Stomach (tissue), 4 donors: ENCODE data around the gene LHFPL4.

Source experiments
- EP300 ChIP-seq: sonication (generic); formaldehyde crosslinking; IDR thresholded peaks from one replicate; pipeline ENCODE4 v1.6.1; 2017; ENCODE audit warnings: antibody characterized with exemption
- POLR2A ChIP-seq, 4 donors: fragments of 450-650 bp; IDR thresholded peaks; one replicate each; pipeline ENCODE4 v1.6.1; 2016; ENCODE audit warnings: antibody characterized with exemption in 4 of 4, control low read depth in 2 of 4, mild to moderate bottlenecking in 1 of 4, moderate library complexity in 1 of 4
- POLR2AphosphoS5 ChIP-seq, 3 donors: sonication (generic); formaldehyde crosslinking; IDR thresholded peaks; one replicate each; pipeline ENCODE4 v1.6.1; 2016; ENCODE audit warnings: antibody characterized with exemption in 3 of 3
- TF ChIP-seq, protein P1 (sequence below), 7 experiments: fragments of 450-650 bp in 4 of 7; fragments of 200-600 bp in 3 of 7; sonication (generic) in 3 of 7; IDR thresholded peaks; one replicate each; pipeline ENCODE4 v1.5.1; 2016 to 2019; ENCODE audit warnings: antibody characterized with exemption in 7 of 7, control low read depth in 2 of 7, mild to moderate bottlenecking in 1 of 7

DNA sequence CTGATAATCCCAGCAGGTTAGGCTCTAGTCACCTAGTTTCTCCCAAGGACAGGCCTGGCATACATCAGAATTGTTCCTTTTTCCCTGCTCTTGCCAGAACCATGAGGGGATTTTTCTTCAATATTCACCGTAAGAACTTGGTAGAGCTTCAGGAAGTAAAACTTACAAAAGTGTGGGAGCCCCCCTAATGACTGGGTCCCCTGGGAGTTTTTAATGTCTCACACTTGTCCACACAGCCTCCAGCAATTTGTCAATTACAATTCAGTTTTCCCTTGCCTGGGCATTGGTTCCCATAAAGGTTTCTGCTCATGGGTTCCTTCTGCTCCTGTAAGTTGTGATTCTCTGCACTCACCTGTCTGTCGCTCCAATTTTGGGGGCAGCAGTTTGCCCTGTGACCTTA is 28.5 kb downstream of the LHFPL4 start:
- TF ChIP-seq POLR2A (IDR thresholded peaks at IDR 0.05) = no peak
- TF ChIP-seq, protein P1, sequence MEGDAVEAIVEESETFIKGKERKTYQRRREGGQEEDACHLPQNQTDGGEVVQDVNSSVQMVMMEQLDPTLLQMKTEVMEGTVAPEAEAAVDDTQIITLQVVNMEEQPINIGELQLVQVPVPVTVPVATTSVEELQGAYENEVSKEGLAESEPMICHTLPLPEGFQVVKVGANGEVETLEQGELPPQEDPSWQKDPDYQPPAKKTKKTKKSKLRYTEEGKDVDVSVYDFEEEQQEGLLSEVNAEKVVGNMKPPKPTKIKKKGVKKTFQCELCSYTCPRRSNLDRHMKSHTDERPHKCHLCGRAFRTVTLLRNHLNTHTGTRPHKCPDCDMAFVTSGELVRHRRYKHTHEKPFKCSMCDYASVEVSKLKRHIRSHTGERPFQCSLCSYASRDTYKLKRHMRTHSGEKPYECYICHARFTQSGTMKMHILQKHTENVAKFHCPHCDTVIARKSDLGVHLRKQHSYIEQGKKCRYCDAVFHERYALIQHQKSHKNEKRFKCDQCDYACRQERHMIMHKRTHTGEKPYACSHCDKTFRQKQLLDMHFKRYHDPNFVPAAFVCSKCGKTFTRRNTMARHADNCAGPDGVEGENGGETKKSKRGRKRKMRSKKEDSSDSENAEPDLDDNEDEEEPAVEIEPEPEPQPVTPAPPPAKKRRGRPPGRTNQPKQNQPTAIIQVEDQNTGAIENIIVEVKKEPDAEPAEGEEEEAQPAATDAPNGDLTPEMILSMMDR (IDR thresholded peaks at IDR 0.05) = no peak
- no peak for TF ChIP-seq EP300
- TF ChIP-seq POLR2AphosphoS5 (IDR thresholded peaks at IDR 0.05) = no peak
